HepG2 (cell line): ENCODE data around the gene AKAP12. TPM values are rescaled to one million over a fixed set of nuclear protein-coding genes. Genes with fewer than 3 reads are reported as not detected.

Source experiments
- ATAC-seq: fragments of 200-7000 bp; cut with Tn5 transposase; 3 replicates; pipeline ENCODE4 v1.9.1; 2020; ENCODE audit warnings: mild to moderate bottlenecking, moderate library complexity
- BruUV-seq: library from RNA; stranded (reverse); fragments of 400-500 nt; replicated peaks from 2 replicates; lab custom pipeline; 2021; lab: Mats Ljungman, UMichigan
- CTCF ChIA-PET: fragments of 300-600 bp; formaldehyde crosslinking; extraction: SDS; loops from one replicate; lab custom pipeline; 2021; ENCODE audit warnings: low total read pairs, inconsistent platforms, low intra/inter-chr PET ratio; lab: Yijun Ruan, JAX
- POLR2A ChIA-PET: fragments of 350-600 bp; sonication (Branson Sonifier 250); formaldehyde crosslinking; loops from one replicate; lab custom pipeline; 2020; ENCODE audit warnings: antibody characterized with exemption, inconsistent platforms; lab: Yijun Ruan, JAX
- DNase-seq: peaks from one replicate; pipeline ENCODE4 v3.0.0-alpha.2; 2015; ENCODE audit warnings: low spot score
- FAIRE-seq: peaks from 3 replicates; lab custom pipeline; 2011; peaks lifted over from hg19 to GRCh38; lab: Jason Lieb, UNC
- H2AFZ ChIP-seq: one replicate; pipeline ENCODE4 v1.6.1; 2011; ENCODE audit warnings: low read length, inconsistent platforms
- H3K27ac ChIP-seq: fragments of 300-600 bp; 3 replicates; pipeline ENCODE4 v1.8.0; 2011; ENCODE audit warnings: mixed run types, mild to moderate bottlenecking, mixed read lengths, low read length, inconsistent platforms; ENCODE audit not compliant: insufficient read depth; ENCODE audit errors: extremely low read length
- H3K27me3 ChIP-seq, 2 experiments: fragments of 200-600 bp in 1 of 2; 2 replicates in 1 of 2; 3 replicates in 1 of 2; pipeline versions ENCODE4 v1.6.0 to v1.8.0; 2011; ENCODE audit warnings: low read length in 2 of 2, mild to moderate bottlenecking in 2 of 2, moderate library complexity in 2 of 2, inconsistent platforms in 1 of 2; ENCODE audit not compliant: insufficient read depth in 2 of 2, control insufficient read depth in 1 of 2
- H3K36me3 ChIP-seq, 2 experiments: fragments of 200-600 bp in 1 of 2; replicated peaks in 1 of 2; 2 replicates in 1 of 2; 3 replicates in 1 of 2; pipeline versions ENCODE4 v1.5.1 to v1.8.0; 2011; ENCODE audit warnings: low read length in 2 of 2, inconsistent platforms in 1 of 2; ENCODE audit not compliant: insufficient read depth in 2 of 2, control insufficient read depth in 1 of 2
- H3K4me1 ChIP-seq: 2 replicates; pipeline ENCODE4 v1.5.1; 2012; ENCODE audit warnings: low read length, inconsistent platforms; ENCODE audit not compliant: insufficient read depth
- H3K4me2 ChIP-seq: 2 replicates; pipeline ENCODE4 v1.6.0; 2011; ENCODE audit warnings: low read depth, low read length, inconsistent platforms
- H3K4me3 ChIP-seq, 3 experiments: fragments of 200-600 bp in 1 of 3; sonication (generic), shearing (Covaris generic) in 1 of 3; replicated peaks in 1 of 3; 2 replicates each; pipeline ENCODE4 v1.5.1; 2011 to 2016; ENCODE audit warnings: low read length in 3 of 3, inconsistent platforms in 2 of 3, low read depth in 2 of 3, mild to moderate bottlenecking in 2 of 3, control low read depth in 1 of 3, mixed read lengths in 1 of 3; ENCODE audit not compliant: insufficient read depth in 1 of 3
- H3K79me2 ChIP-seq: one replicate; pipeline ENCODE4 v1.6.1; 2011; ENCODE audit warnings: low read length, inconsistent platforms; ENCODE audit not compliant: insufficient read depth
- H3K9ac ChIP-seq: 2 replicates; pipeline ENCODE4 v1.6.0; 2011; ENCODE audit warnings: mild to moderate bottlenecking, low read depth, low read length, inconsistent platforms; ENCODE audit not compliant: insufficient read depth
- H3K9me3 ChIP-seq: 2 replicates; pipeline ENCODE4 v1.5.1; 2012; ENCODE audit warnings: mild to moderate bottlenecking, low read length
- H4K20me1 ChIP-seq: 2 replicates; pipeline ENCODE4 v1.6.0; 2011; ENCODE audit warnings: inconsistent platforms, mild to moderate bottlenecking, low read length, moderate library complexity; ENCODE audit not compliant: insufficient read depth
- ADNP ChIP-seq: sonication (generic); formaldehyde crosslinking; IDR thresholded peaks from 2 replicates; pipeline ENCODE4 v1.4.0; 2020; ENCODE audit warnings: missing genetic modification reagents
- CSRNP2 ChIP-seq: sonication (generic); formaldehyde crosslinking; conservative IDR thresholded peaks from 2 replicates; pipeline ENCODE4 v1.8.0; 2022; ENCODE audit warnings: low read depth, missing genetic modification reagents
- FOSL1 ChIP-seq: sonication (generic); formaldehyde crosslinking; IDR thresholded peaks from 2 replicates; pipeline ENCODE4 v1.9.0; 2021; ENCODE audit warnings: missing genetic modification reagents, borderline replicate concordance
- FOXA1 ChIP-seq, 2 experiments: fragments of 450-650 bp in 1 of 2; sonication (generic) in 1 of 2; formaldehyde crosslinking in 1 of 2; IDR thresholded peaks; 2 replicates each; pipeline versions ENCODE4 v1.4.0 to v1.6.1; 2016 to 2020; ENCODE audit warnings: missing genetic modification reagents in 1 of 2
- PAXIP1 ChIP-seq: sonication (generic); formaldehyde crosslinking; conservative IDR thresholded peaks from 2 replicates; pipeline ENCODE4 v1.4.0; 2020; ENCODE audit warnings: mild to moderate bottlenecking, missing genetic modification reagents, moderate library complexity
- PHF21A ChIP-seq: sonication (generic); formaldehyde crosslinking; IDR thresholded peaks from 2 replicates; pipeline ENCODE4 v1.5.0; 2020; ENCODE audit warnings: mild to moderate bottlenecking, missing genetic modification reagents
- SRSF9 ChIP-seq: fragments of 200-400 bp; formaldehyde crosslinking; IDR thresholded peaks from 2 replicates; pipeline ENCODE4 v1.6.1; 2018; ENCODE audit warnings: borderline replicate concordance, mild to moderate bottlenecking, low read depth, low read length; ENCODE audit not compliant: insufficient read depth, poor library complexity, severe bottlenecking
- ZNF577 ChIP-seq: sonication (generic); formaldehyde crosslinking; IDR thresholded peaks from 2 replicates; pipeline ENCODE4 v1.4.0; 2020; ENCODE audit warnings: mild to moderate bottlenecking, low read depth, missing genetic modification reagents, borderline replicate concordance
- ZNF747 ChIP-seq: sonication (generic); formaldehyde crosslinking; IDR thresholded peaks from 2 replicates; pipeline ENCODE4 v1.8.1; 2023; ENCODE audit warnings: missing genetic modification reagents, mild to moderate bottlenecking, borderline replicate concordance
- ZNF776 ChIP-seq: sonication (generic); formaldehyde crosslinking; IDR thresholded peaks from 2 replicates; pipeline ENCODE4 v1.4.0; 2020; ENCODE audit warnings: mild to moderate bottlenecking, missing genetic modification reagents
- WGBS: methylation state at CpG from one replicate; pipeline ENCODE4 v1.1.6; 2017; ENCODE audit warnings: low lambda C conversion rate; 5-methylcytosine and 5-hydroxymethylcytosine counted together
- in situ Hi-C: cut with HindIII; loops from 2 replicates; pipeline ENCODE4 v1.10.0; 2017; ENCODE audit warnings: low pct_unique_long_range_greater_than_20kb; ENCODE audit not compliant: extremely low pct_ligation_motif_present
- intact Hi-C: fragments of 100-400 bp; cut with micrococcal nuclease; formaldehyde crosslinking; loops from one replicate; pipeline ENCODE4 v1.10.0; 2022; ENCODE audit not compliant: unreplicated experiment
- polyA plus RNA-seq, 8 experiments: library from polyadenylated mRNA; depleted of rRNA in 3 of 8; stranded (reverse) in 7 of 8; unstranded in 1 of 8; fragments of >200 nt; fragmentation: Illumina TruSeq in 4 of 8; extraction: Trizol in 4 of 8; gene quantifications; 2 replicates each; pipeline versions ENCODE4 v1.2.1 to v1.2.3, GENCODE V29; 2011 to 2016; ENCODE audit warnings: low read depth in 4 of 8, missing spikeins in 1 of 8, mixed read lengths in 1 of 8; ENCODE audit not compliant: insufficient read depth in 1 of 8
- total RNA-seq, 5 experiments: library from RNA; depleted of rRNA; stranded (reverse); fragments of >200 nt; fragmentation: Illumina TruSeq; extraction: Trizol; gene quantifications; 2 replicates each; pipeline ENCODE4 v1.2.3, GENCODE V29; 2016; ENCODE audit warnings: low read depth in 1 of 5
- TF ChIP-seq, protein P1 (sequence below): sonication (generic); formaldehyde crosslinking; IDR thresholded peaks from 2 replicates; pipeline ENCODE4 v1.8.0; 2022; ENCODE audit warnings: mild to moderate bottlenecking, missing genetic modification reagents, borderline replicate concordance

The AKAP12 gene
- total and polyA plus RNA-seq, 2 of the 13 experiments (the other 11 are each of a cell fraction or from before 2014, with no cell fraction given), result 10.6 to 19.0 TPM

GRCh38 chr6:151290877-151291721 lies 51.3 kb downstream of the AKAP12 start:
- WGBS, result 50% methylated on average over 11 of the region's 11 CpGs
- H3K9ac ChIP-seq, result no peak overlapping the region
- no peak for ATAC-seq
- BruUV-seq, result no TSS peak
- no peak overlapping the region for H3K4me3 ChIP-seq
- ChIA-PET POLR2A (no interaction called here), CTCF (no interaction called here)
- no peaks in the 10 kb centered on the region; a peak in 1 of 5 replicates for H3K27me3 ChIP-seq
- no peaks in the 10 kb centered on the region for H4K20me1 ChIP-seq
- H2AFZ ChIP-seq, result no peak overlapping the region
- DNase-seq, result no peak
- TF ChIP-seq ZNF747 (CRISPR knock-in tag) (no peak), PAXIP1 (CRISPR knock-in tag) (no peak), CSRNP2 (CRISPR knock-in tag) (no peak), SRSF9 (no peak), PHF21A (CRISPR knock-in tag) (no peak), ADNP (CRISPR knock-in tag) (no peak), ZNF577 (CRISPR knock-in tag) (no peak), FOXA1 (IDR thresholded peaks at IDR 0.05) (no peak), FOXA1 (CRISPR knock-in tag; IDR thresholded peaks at IDR 0.05) (no peak), FOSL1 (no peak), ZNF776 (CRISPR knock-in tag) (no peak)
- TF ChIP-seq, protein P1, sequence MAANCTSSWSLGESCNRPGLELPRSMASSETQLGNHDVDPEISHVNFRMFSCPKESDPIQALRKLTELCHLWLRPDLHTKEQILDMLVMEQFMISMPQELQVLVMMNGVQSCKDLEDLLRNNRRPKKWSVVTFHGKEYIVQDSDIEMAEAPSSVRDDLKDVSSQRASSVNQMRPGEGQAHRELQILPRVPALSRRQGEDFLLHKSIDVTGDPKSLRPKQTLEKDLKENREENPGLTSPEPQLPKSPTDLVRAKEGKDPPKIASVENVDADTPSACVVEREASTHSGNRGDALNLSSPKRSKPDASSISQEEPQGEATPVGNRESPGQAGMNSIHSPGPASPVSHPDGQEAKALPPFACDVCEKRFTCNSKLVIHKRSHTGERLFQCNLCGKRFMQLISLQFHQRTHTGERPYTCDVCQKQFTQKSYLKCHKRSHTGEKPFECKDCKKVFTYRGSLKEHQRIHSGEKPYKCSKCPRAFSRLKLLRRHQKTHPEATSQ, result no peak
- no peaks in the 10 kb centered on the region for H3K9me3 ChIP-seq
- in situ Hi-C loops (no loop called here), intact Hi-C loops (no loop called here)
- no peak overlapping the region for H3K27ac ChIP-seq
- no peaks in the 10 kb centered on the region for H3K4me1 ChIP-seq
- no peak for FAIRE-seq
- no peak overlapping the region for H3K4me2 ChIP-seq
- H3K36me3 ChIP-seq, result no peaks in the 10 kb centered on the region
- no peaks in the 10 kb centered on the region for H3K79me2 ChIP-seq
